Testis (tissue), 3 donors: ENCODE results near the gene GAREM2. TPM values are rescaled to one million over a fixed set of nuclear protein-coding genes. Genes with fewer than 3 reads are reported as not detected.

Experiments used
- DNase-seq: peaks from one replicate; pipeline ENCODE4 v3.0.0-alpha.2; 2019
- H3K27ac ChIP-seq, 2 donors: fragments of 200-600 bp; sonication (generic); one replicate each; pipeline ENCODE4 v1.5.1; 2019
- H3K27me3 ChIP-seq: fragments of 200-600 bp; sonication (generic); one replicate; pipeline ENCODE4 v1.5.1; 2019
- H3K36me3 ChIP-seq: fragments of 200-600 bp; sonication (generic); one replicate; pipeline ENCODE4 v1.5.1; 2017; ENCODE audit warnings: low read depth; ENCODE audit errors: missing control alignments
- H3K4me1 ChIP-seq: fragments of 200-600 bp; sonication (generic); one replicate; pipeline ENCODE4 v1.5.1; 2019
- H3K4me3 ChIP-seq, 2 donors: fragments of 200-600 bp; sonication (generic); one replicate each; pipeline ENCODE4 v1.5.1; 2017 to 2019
- H3K9me3 ChIP-seq: fragments of 200-600 bp; sonication (generic); one replicate; pipeline ENCODE4 v1.5.1; 2017
- CTCF ChIP-seq, 3 experiments: fragments of 450-650 bp in 2 of 3; fragments of 200-600 bp in 1 of 3; sonication (generic) in 1 of 3; IDR thresholded peaks; one replicate each; pipeline ENCODE4 v1.5.1; 2016 to 2019; ENCODE audit warnings: antibody characterized with exemption in 3 of 3, mild to moderate bottlenecking in 2 of 3, moderate library complexity in 1 of 3
- POLR2A ChIP-seq: fragments of 450-650 bp; IDR thresholded peaks from one replicate; pipeline ENCODE4 v1.6.1; 2017; ENCODE audit warnings: antibody characterized with exemption, mild to moderate bottlenecking, moderate library complexity
- WGBS, 2 donors: methylation state at CpG; one replicate each; pipeline ENCODE4 v1.1.5; 2018; 5-methylcytosine and 5-hydroxymethylcytosine counted together
- intact Hi-C: fragments of 100-400 bp; cut with DNase I; formaldehyde crosslinking; loops from one replicate; pipeline ENCODE4 v1.15.1; 2023; ENCODE audit warnings: low total_unique reads
- polyA plus RNA-seq: library from polyadenylated mRNA; stranded (reverse); fragments of 350-450 nt; fragmentation: Illumina TruSeq; extraction: RNeasy Lipid Tissue Mini Kit (QIAGEN cat#74804); gene quantifications from one replicate; pipeline ENCODE4 v1.2.3, GENCODE V29; 2014; ENCODE audit warnings: low read depth, low replicate concordance; ENCODE audit not compliant: insufficient read depth
- total RNA-seq, 2 donors: library from RNA; depleted of rRNA; stranded (reverse); fragments of >200 nt; gene quantifications; one replicate each; pipeline ENCODE4 v1.2.3, GENCODE V29; 2016

GAREM2 gene
- total and polyA plus RNA-seq, 3 donors from 2014 or later, result 4.6 to 6.8 (median 5.4) TPM

- WGBS, 2 donors, result 42 to 54% methylated on average over 11 of the region's 11 CpGs
- DNase-seq, result peak; percentile 71
- intact Hi-C loops, result loop anchor here (10.0 kb wide), 1 partner anchor 150 kb away; no protein-coding TSS in a partner anchor
- H3K36me3 ChIP-seq, result no peaks in the 10 kb centered on the region
- H3K4me3 ChIP-seq, result no peak overlapping the region
- H3K27ac ChIP-seq, result no peak overlapping the region
- H3K4me1 ChIP-seq, result no peaks in the 10 kb centered on the region
- no peaks in the 10 kb centered on the region for H3K9me3 ChIP-seq
- no peak for TF ChIP-seq POLR2A
- peak; percentile 54 to 75 (median 64) for TF ChIP-seq CTCF (IDR thresholded peaks at IDR 0.05)
- no peaks in the 10 kb centered on the region for H3K27me3 ChIP-seq
Observed at GRCh38 chr2:26144953-26145680, 27.8 kb upstream of the GAREM2 start.

GRCh38 chr2:26148501-26148900, 24.4 kb upstream of the GAREM2 start:
- Histone ChIP-seq H3K9me3 (no peaks in the 10 kb centered on the region), H3K4me1 (no peaks in the 10 kb centered on the region), H3K27me3 (no peaks in the 10 kb centered on the region), H3K4me3 (no peak overlapping the region), H3K27ac (no peak overlapping the region), H3K36me3 (no peaks in the 10 kb centered on the region)
- TF ChIP-seq POLR2A, result no peak
- no peak for TF ChIP-seq CTCF (IDR thresholded peaks at IDR 0.05)
- no peak for DNase-seq
- intact Hi-C loops, result loop anchor here (10.0 kb wide), 1 partner anchor 154 kb away; no protein-coding TSS in a partner anchor
- WGBS, 2 donors, result 45 to 46% methylated on average over 2 of the region's 2 CpGs

- intact Hi-C loops, result no loop called here
Observed at GRCh38 chr2:26150243-26150642, 22.6 kb upstream of the GAREM2 start.

GRCh38 chr2:26157580-26157979, 15.3 kb upstream of the GAREM2 start:
- DNase-seq, result no peak
- TF ChIP-seq POLR2A (no peak), CTCF (IDR thresholded peaks at IDR 0.05) (no peak)
- intact Hi-C loops, result no loop called here
- H3K27me3 ChIP-seq, result no peaks in the 10 kb centered on the region
- H3K36me3 ChIP-seq, result no peaks in the 10 kb centered on the region
- no peak overlapping the region for H3K27ac ChIP-seq
- H3K4me1 ChIP-seq, result no peaks in the 10 kb centered on the region
- H3K9me3 ChIP-seq, result no peaks in the 10 kb centered on the region
- WGBS, 2 donors, result 92 to 96% methylated on average over 5 of the region's 5 CpGs
- H3K4me3 ChIP-seq, result no peak overlapping the region

More at GRCh38 chr2:26150243-26150642, 22.6 kb upstream of the GAREM2 start:
- Histone ChIP-seq H3K4me1 (no peaks in the 10 kb centered on the region), H3K27ac (no peak overlapping the region), H3K4me3 (no peak overlapping the region), H3K27me3 (no peaks in the 10 kb centered on the region), H3K9me3 (no peaks in the 10 kb centered on the region), H3K36me3 (no peaks in the 10 kb centered on the region)
- 63 to 64% methylated on average over 12 of the region's 12 CpGs for WGBS, 2 donors
- no peak for DNase-seq
- TF ChIP-seq CTCF (IDR thresholded peaks at IDR 0.05), result no peak
- no peak for TF ChIP-seq POLR2A

GRCh38 chr2:26161926-26162325, 11.0 kb upstream of the GAREM2 start:
- 93 to 94% methylated on average over 7 of the region's 7 CpGs for WGBS, 2 donors
- no peak for DNase-seq

More at GRCh38 chr2:26161926-26162325, 11.0 kb upstream of the GAREM2 start:
- intact Hi-C loops, result no loop called here
- H3K9me3 ChIP-seq, result no peaks in the 10 kb centered on the region
- H3K27ac ChIP-seq, result no peak overlapping the region
- no peaks in the 10 kb centered on the region for H3K27me3 ChIP-seq
- no peaks in the 10 kb centered on the region for H3K36me3 ChIP-seq
- no peaks in the 10 kb centered on the region for H3K4me1 ChIP-seq
- H3K4me3 ChIP-seq, result no peak overlapping the region
- no peak for TF ChIP-seq POLR2A
- TF ChIP-seq CTCF (IDR thresholded peaks at IDR 0.05), result no peak
